ENCODE results near the gene SLC2A11. TPM values are rescaled to one million over a fixed set of nuclear protein-coding genes. Genes with fewer than 3 reads are reported as not detected.

Gene SLC2A11
- total RNA-seq, 1 donor from 2014 or later = 19.6 TPM

- H3K4me1 ChIP-seq (ENCODE audit: insufficient read depth, low read length) = peaks cover 12% of the 10 kb centered on the region
- Mint-ChIP-seq H3K4me3 (ENCODE audit: unreplicated experiment) (no peak overlapping the region), H3K27ac (ENCODE audit: unreplicated experiment) (no peak overlapping the region), H3K36me3 (ENCODE audit: low read depth, unreplicated experiment) (peaks cover 3% of the 10 kb centered on the region), H3K9me3 (ENCODE audit: unreplicated experiment) (no peaks in the 10 kb centered on the region), H3K27me3 (ENCODE audit: low read depth, unreplicated experiment) (peaks cover 10% of the 10 kb centered on the region), H3K4me1 (ENCODE audit: low read depth, unreplicated experiment) (peaks cover 6% of the 10 kb centered on the region)
- H3K27me3 ChIP-seq (ENCODE audit: insufficient read depth, low read length) = no peaks in the 10 kb centered on the region
- H3K27ac ChIP-seq (ENCODE audit: low read depth, low read length) = no peak overlapping the region
- H4K20me1 ChIP-seq (ENCODE audit: insufficient read depth, low read length) = peaks cover 10% of the 10 kb centered on the region
- H3K9ac ChIP-seq (ENCODE audit: low read length) = no peak overlapping the region
- no peak overlapping the region for H2AFZ ChIP-seq (ENCODE audit: low read depth, low read length)
- TF ChIP-seq CTCF (IDR thresholded peaks at IDR 0.05; ENCODE audit: insufficient read depth, low read depth, low read length) (no peak), EZH2 (IDR thresholded peaks at IDR 0.05; ENCODE audit: insufficient read depth, low read length) (no peak)
- no peak overlapping the region for H3K4me3 ChIP-seq (ENCODE audit: insufficient read depth, low read depth, low read length)
- no peaks in the 10 kb centered on the region for H3K9me3 ChIP-seq (ENCODE audit: insufficient read depth, low read depth, low read length)
- H3K36me3 ChIP-seq (ENCODE audit: insufficient read depth, low read length) = peaks cover 4% of the 10 kb centered on the region
- FAIRE-seq (no peak), DNase-seq (ENCODE audit: low read depth) (no peak)
- H3K4me2 ChIP-seq (ENCODE audit: low read length) = no peak overlapping the region
- H3K79me2 ChIP-seq (ENCODE audit: insufficient read depth, low read length) = no peaks in the 10 kb centered on the region
Observed at GRCh38 chr22:23840026-23840425, 17.6 kb upstream of the SLC2A11 start.

GRCh38 chr22:23841292-23841691 lies 16.4 kb upstream of the SLC2A11 start:
- H3K27me3 ChIP-seq (ENCODE audit: insufficient read depth, low read length) = no peaks in the 10 kb centered on the region
- H3K27ac ChIP-seq (ENCODE audit: low read depth, low read length) = no peak overlapping the region
- DNase-seq (ENCODE audit: low read depth) (no peak), FAIRE-seq (no peak)
- Mint-ChIP-seq H3K27me3 (ENCODE audit: low read depth, unreplicated experiment) (peaks cover 10% of the 10 kb centered on the region), H3K36me3 (ENCODE audit: low read depth, unreplicated experiment) (peaks cover 3% of the 10 kb centered on the region), H3K4me3 (ENCODE audit: unreplicated experiment) (no peak overlapping the region), H3K27ac (ENCODE audit: unreplicated experiment) (no peak overlapping the region), H3K4me1 (ENCODE audit: low read depth, unreplicated experiment) (peaks cover 17% of the 10 kb centered on the region), H3K9me3 (ENCODE audit: unreplicated experiment) (no peaks in the 10 kb centered on the region)
- H3K79me2 ChIP-seq (ENCODE audit: insufficient read depth, low read length) = no peaks in the 10 kb centered on the region
- no peaks in the 10 kb centered on the region for H3K36me3 ChIP-seq (ENCODE audit: insufficient read depth, low read length)
- H3K9ac ChIP-seq (ENCODE audit: low read length) = no peak overlapping the region
- H3K4me1 ChIP-seq (ENCODE audit: insufficient read depth, low read length) = peaks cover 18% of the 10 kb centered on the region
- H3K4me3 ChIP-seq (ENCODE audit: insufficient read depth, low read depth, low read length) = no peak overlapping the region
- TF ChIP-seq CTCF (IDR thresholded peaks at IDR 0.05; ENCODE audit: insufficient read depth, low read depth, low read length) (no peak), EZH2 (IDR thresholded peaks at IDR 0.05; ENCODE audit: insufficient read depth, low read length) (peak; percentile 12)
- no peaks in the 10 kb centered on the region for H3K9me3 ChIP-seq (ENCODE audit: insufficient read depth, low read depth, low read length)
- H3K4me2 ChIP-seq (ENCODE audit: low read length) = no peak overlapping the region
- H4K20me1 ChIP-seq (ENCODE audit: insufficient read depth, low read length) = peaks cover 4% of the 10 kb centered on the region
- H2AFZ ChIP-seq (ENCODE audit: low read depth, low read length) = no peak overlapping the region

- peaks cover 23% of the 10 kb centered on the region for H3K4me1 Mint-ChIP-seq (ENCODE audit: low read depth, unreplicated experiment)
- no peak for FAIRE-seq
- peaks cover 24% of the 10 kb centered on the region for H3K4me1 ChIP-seq (ENCODE audit: insufficient read depth, low read length)
Observed at GRCh38 chr22:23841736-23842445, 15.8 kb upstream of the SLC2A11 start.

More at GRCh38 chr22:23841736-23842445, 15.8 kb upstream of the SLC2A11 start:
- Histone ChIP-seq H3K4me3 (ENCODE audit: insufficient read depth, low read depth, low read length) (no peak overlapping the region), H3K79me2 (ENCODE audit: insufficient read depth, low read length) (no peaks in the 10 kb centered on the region), H3K27me3 (ENCODE audit: insufficient read depth, low read length) (no peaks in the 10 kb centered on the region), H2AFZ (ENCODE audit: low read depth, low read length) (no peak overlapping the region), H3K9ac (ENCODE audit: low read length) (no peak overlapping the region), H3K27ac (ENCODE audit: low read depth, low read length) (no peak overlapping the region), H4K20me1 (ENCODE audit: insufficient read depth, low read length) (peaks cover 4% of the 10 kb centered on the region), H3K4me2 (ENCODE audit: low read length) (no peak overlapping the region), H3K9me3 (ENCODE audit: insufficient read depth, low read depth, low read length) (no peaks in the 10 kb centered on the region), H3K36me3 (ENCODE audit: insufficient read depth, low read length) (no peaks in the 10 kb centered on the region)
- Mint-ChIP-seq H3K27ac (ENCODE audit: unreplicated experiment) (no peak overlapping the region), H3K9me3 (ENCODE audit: unreplicated experiment) (no peaks in the 10 kb centered on the region), H3K27me3 (ENCODE audit: low read depth, unreplicated experiment) (peaks cover 10% of the 10 kb centered on the region), H3K36me3 (ENCODE audit: low read depth, unreplicated experiment) (peaks cover 3% of the 10 kb centered on the region), H3K4me3 (ENCODE audit: unreplicated experiment) (no peak overlapping the region)
- no peak for DNase-seq (ENCODE audit: low read depth)
- no peak for TF ChIP-seq CTCF (IDR thresholded peaks at IDR 0.05; ENCODE audit: insufficient read depth, low read depth, low read length)
- peak; percentile 18 for TF ChIP-seq EZH2 (IDR thresholded peaks at IDR 0.05; ENCODE audit: insufficient read depth, low read length)

Measured in astrocyte (in vitro differentiated cells and primary cell).